ENCODE data around the gene ASF1A.

DNA sequence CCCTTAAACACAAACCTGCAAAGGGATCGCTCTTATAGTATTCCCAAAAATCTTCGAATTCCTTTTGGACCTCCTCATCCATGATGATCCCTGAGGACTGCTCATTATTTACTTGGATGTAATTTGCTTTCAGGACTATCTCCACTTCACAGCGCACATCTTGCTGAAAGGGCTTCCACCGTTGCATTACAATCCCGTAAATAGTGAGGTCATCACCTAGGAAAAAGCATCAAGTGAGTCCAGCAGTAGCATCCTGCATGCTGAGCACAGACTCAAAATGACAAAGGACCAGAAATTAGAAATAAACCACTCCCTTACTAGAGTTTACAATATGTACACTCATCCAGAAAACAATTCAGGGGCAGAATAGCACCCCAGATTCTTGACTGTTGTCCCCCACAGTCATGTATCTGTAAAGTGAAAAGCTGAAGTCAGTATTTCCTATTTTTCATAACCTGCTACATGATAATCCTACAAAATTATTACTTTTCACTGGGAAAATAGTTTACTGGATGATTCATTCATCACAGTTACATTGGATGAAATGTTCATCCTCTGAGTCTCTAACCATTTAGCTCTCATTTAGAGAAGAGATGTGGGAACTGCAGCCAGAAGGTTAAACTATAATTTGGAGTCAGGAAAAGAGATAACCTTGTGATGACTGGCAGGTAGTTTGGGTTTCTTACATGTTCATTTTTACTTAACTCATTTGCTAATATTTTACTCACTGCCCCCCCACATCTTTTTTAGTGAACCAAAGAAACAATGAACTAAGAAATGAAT lies 23.8 kb downstream of the ASF1A start:
- TF ChIP-seq ZNF274 (IDR thresholded peaks at IDR 0.05; ENCODE audit: insufficient read depth, insufficient read length) (no peak), CEBPB (IDR thresholded peaks at IDR 0.05; ENCODE audit: borderline replicate concordance in 1 of 2, low read depth in 2 of 2, low read length in 2 of 2) (no peak), TARDBP (IDR thresholded peaks at IDR 0.05; ENCODE audit: borderline replicate concordance) (no peak), TCF7 (IDR thresholded peaks at IDR 0.05; ENCODE audit: borderline replicate concordance) (no peak)

All from GM12878 (cell line).